GM11168 (cell line): ENCODE data around the gene ADAMTS2.

Source experiments
- in situ Hi-C: fragments of 300-500 bp; cut with MboI; formaldehyde crosslinking; loops from one replicate; pipeline ENCODE4 v1.12.0; 2022; ENCODE audit warnings: low sequenced_read_pairs; ENCODE audit not compliant: unreplicated experiment

Gene ADAMTS2

GRCh38 chr5:179138568-179138925 lies 206.7 kb downstream of the ADAMTS2 start:
- in situ Hi-C loops, result no loop called here

DNA sequence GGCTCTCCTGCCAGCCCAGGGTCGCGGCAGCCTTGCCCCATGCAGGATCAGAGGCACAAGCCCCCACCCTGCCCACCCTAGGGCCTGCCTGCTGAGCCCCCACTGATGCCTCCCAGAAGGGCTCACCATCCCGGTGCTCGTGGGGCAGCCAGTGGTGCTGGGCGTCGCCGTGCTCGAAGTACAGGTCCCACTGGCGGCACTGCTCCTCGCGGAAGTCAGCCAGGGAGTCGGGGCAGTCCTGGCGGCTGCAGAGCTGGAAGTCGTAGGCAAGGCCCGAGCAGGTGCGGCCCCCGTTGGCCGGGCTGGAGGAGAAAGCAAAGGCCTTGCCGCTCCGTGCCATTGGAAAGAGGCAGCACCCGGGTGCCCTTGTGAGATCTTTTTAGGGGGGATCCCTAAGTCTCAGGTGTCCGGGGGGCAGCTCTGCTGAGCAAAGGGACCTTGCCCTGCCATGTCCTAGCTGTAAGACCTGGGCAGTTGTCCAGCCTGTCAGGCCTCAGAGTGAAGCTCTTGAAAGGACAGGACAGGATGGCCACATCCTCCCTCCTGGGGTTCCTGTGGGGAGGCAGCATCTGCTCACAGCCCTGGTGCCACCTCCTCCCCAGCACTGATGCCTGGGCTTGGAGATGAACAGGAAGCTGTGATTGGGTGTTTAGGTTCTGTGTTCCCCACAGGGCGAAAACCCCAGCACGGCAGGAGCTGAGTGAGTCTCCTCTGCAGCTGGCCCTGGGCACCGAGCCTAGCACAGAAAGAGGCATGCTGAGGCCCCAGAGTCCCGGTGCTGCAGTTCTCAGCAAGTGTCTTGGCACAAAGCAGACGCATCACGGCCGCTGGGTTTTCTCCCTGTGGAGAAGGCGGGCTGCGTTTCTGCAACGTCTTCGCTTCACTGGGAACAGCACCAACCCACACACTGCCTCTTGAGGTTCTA lies 207.4 kb downstream of the ADAMTS2 start:
- in situ Hi-C loops, result no loop called here

DNA sequence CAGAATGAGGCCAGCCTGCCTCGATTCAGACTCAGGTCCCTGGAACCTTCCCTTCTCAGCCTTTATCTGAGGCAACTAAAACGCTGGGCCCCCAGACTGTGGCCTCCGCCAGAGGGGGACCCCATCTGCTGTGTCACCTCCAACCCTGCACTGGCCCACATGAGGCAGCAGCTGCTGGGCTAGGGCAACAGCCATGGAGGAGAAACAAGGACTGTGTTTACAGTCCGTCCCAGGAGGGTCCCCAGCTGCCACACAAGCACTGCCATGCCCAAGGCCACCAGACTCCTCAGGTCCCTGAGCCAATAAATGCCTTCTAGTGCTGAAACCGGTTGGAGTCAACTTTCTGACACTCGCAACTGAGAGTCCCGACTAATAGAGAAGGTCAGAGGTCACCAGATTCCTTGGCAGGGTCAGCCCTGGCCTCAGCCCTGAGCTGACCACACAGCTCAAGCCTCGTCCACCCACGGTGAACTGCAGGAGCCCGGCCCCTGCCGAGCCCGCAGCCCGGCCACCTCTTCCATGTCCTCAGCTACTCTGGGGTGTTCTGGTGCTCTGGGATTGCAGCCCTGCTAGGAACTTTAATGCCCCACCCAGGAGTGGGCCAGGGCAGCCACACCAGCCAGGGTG lies 208.1 kb downstream of the ADAMTS2 start:
- in situ Hi-C loops, result no loop called here

DNA sequence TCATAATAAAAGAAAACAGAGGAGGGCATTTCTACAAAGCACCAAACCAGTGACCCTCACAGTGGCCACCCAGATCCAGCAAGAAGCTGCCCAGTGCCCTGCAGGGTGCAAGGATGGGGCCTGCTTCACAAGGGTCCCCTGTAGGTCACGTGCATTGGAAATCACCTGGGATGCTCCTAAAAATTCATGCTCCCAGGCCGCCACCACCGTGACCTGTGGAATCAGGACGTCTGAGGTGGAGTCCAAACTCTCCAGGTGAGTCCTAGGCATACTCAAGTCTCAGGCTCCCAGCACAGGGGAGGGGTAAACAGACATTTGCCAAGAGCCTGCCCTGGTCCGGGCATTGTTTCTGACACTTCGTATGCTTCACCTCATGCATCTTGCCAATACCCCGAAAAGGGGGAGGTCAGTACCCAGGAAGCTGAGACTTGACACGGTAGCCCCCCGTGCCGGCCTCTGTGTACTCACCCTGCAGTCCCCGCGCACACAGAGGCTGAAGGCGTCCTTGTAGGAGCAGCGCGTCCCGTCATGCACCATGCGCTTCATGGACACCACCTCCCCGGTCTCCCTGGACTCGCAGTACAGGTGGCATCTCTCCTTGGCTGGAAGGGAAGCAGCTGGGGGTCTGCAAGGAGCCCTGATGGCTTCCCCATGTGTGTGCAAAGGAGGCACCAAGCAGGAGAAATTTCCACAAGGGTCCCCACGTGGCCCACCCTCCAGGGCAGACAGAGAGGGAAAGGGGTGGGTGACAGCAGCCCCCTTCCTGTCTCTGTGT lies 209.6 kb downstream of the ADAMTS2 start:
- in situ Hi-C loops, result no loop called here

- in situ Hi-C loops, result no loop called here
Measured at GRCh38 chr5:179135006-179135405, 210.3 kb downstream of the ADAMTS2 start.

DNA sequence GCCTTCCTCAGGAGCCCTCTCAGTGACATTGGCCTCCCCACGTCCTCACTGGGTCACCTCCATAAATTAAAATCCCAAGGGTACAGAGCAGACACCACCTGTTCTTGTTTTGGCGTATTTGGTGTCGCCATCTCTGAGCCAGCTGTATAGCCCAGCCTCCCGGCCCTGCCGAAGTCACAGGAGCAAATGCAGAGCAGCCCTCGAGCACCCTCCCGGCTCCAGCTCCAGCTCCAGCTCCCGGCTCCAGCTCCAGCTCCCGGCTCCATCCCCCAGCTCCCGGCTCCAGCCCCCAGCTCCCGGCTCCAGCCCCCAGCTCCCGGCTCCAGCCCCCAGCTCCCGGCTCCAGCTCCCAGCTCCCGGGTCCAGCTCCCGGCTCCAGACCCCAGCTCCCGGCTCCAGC lies 210.8 kb downstream of the ADAMTS2 start:
- in situ Hi-C loops, result no loop called here

- in situ Hi-C loops, result no loop called here
Measured at GRCh38 chr5:179132586-179133355, 212.5 kb downstream of the ADAMTS2 start.

DNA sequence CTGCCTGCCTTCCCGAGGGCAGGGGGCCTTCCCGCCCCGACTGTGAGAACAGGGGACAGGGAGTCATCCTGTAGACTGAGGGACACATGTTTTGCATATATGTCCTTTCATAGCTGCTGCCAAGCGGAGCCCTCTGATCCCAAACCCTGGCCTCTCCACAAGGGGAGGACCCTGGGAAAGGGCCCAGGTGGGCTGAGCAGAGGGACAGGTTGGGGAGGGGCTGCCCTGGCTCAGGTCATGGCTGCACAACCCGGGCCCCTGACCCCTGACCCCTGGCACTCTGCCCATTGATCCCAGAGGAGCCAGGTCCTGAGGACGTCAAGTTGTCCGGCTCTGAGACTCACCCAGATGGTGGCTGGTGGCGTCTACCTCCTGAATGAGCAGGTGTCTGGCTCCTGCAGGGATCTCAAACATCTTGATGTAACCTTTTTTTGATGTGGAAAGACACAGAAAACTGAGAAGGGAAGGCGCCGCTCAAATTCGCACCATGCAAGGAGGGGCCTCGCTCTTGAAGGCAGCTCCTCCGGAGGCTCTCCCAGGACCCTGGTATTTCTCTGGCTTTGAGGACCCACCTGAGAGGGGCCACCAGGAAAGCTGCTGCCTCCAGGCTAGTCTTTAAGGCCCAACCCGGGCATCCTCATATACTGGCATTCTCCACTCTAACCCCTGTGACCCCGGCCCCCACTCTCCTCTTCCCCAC lies 213.2 kb downstream of the ADAMTS2 start:
- in situ Hi-C loops, result no loop called here

DNA sequence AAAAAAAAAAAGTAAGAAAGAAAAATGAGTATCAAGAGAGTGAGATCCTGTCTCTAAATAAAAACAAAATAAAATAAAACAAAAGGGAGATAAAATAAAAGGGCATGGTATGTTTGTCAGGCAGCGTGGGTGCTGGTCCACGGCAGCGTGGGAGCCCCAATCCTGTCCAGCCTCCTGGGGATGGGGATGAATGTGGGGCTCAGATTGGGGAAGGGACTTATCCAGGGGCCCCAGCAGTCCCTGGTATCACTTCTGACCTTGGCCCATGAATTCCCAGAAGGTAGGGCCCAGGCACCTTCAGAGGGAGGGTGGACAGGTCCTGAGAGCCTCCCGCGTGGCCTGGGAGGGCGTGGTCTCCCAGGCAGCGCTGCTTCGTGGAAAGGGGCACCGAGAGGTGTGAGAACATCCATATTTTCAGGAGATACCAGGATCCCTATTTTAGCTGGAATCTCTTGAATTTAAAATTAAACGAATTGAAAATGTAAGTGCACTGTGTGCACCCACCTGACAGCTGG lies 213.9 kb downstream of the ADAMTS2 start:
- in situ Hi-C loops, result no loop called here

- in situ Hi-C loops, result no loop called here
Measured at GRCh38 chr5:179130101-179130681, 215.1 kb downstream of the ADAMTS2 start.

DNA sequence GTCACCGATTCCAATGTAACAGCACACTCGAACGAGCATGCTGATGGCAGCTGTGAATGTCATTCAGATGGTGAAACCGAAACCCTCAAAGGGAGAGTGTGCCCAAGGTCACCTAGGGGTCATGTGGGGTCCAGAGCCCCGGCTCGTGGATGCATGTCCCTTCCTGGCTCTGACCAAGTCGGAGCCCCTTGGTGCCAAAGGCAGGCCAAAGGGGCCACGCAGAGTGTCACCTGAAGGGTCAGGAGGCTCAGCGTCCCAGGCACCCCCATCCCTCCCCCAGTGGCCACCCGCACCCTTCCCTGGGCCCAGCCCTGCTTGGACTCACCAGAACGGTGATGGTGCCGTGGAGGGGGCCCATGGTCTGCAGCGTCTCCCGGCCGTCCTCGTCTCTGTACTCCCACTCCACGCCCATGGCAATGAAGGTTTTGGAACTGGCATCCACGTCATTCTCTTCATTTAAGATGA lies 215.6 kb downstream of the ADAMTS2 start:
- in situ Hi-C loops, result no loop called here

- in situ Hi-C loops, result no loop called here
Measured at GRCh38 chr5:179128976-179129375, 216.3 kb downstream of the ADAMTS2 start.

DNA sequence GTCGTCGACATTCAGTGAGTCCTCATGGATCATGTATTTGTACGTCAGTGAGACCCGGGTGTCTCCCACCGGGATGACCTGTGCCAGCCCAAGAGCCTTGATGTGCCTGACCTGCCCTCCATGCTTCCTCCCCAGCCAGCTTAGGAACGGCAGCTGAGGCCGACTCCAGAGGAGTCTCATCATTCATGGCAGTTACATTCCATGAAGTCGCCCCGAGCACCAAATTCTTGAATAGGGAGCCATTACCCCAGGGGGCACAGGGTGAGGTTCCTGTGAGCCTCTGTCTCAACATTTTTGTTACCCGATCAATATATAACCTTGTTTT lies 217.3 kb downstream of the ADAMTS2 start:
- in situ Hi-C loops, result no loop called here

DNA sequence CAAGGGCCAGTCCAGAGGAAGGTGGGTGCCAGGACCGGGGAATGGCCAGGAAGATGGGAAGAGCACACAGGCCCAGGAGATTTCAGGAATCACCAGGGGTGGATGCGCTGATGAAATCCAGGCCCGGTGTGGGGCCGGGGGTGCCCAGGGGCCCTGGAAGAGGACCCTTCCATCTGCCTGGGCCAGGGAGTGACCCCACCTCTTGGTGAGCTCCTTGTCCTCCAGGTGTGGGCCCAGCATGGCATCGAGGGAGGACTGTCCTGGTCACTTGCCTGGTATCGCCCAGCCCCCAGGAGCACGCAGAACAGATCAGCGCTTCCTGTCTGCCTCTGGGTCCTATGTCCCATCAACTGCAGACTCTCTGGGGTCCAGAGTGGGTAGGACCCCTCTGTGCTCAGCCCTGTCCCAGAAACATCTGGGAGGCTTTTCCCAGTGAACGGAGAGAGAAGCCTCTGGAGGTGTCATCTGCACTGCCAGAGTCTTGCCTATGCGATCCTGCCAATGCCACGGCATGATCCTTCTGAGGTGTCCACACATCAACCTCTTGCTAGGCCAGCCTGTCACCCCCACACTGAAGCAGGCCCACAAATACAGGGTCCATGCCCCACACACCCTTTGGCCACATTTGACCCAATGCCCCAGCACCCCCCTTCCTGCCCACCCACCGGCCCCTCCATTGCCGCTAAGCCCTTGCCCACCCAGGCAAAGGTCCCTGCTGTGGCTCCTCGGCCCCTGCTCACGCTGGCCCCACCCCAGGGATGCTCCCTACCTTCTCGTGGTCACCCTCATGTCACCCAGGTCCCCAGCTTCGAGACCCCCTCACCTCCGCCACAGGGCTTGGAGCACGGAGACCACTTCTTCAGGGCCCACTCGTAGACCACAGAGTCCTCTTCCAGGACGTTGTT lies 217.9 kb downstream of the ADAMTS2 start:
- in situ Hi-C loops, result no loop called here

DNA sequence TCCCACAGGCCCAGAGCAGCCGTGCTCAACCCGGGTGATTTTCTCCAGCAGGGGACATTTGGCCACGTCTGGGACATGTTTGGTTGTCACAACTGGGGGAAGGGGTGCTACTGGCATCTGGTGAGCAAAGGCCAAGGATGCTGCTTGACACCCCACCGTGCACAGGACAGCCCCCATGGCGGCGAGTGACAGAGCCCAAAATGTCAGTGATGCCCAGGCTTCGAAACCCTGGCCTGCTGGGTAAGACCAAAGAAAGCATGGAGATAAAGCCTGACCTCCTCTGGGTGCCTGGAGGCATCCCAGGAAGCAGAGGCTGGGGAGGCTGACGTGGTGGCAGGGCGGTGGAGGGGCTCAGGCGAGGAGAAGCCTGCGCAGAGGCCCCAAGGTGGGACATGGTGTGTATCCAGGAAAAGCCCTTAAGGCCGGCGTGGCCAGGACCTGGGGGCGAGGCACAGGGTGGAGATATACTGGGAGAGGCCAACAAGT lies 218.7 kb downstream of the ADAMTS2 start:
- in situ Hi-C loops, result no loop called here

DNA sequence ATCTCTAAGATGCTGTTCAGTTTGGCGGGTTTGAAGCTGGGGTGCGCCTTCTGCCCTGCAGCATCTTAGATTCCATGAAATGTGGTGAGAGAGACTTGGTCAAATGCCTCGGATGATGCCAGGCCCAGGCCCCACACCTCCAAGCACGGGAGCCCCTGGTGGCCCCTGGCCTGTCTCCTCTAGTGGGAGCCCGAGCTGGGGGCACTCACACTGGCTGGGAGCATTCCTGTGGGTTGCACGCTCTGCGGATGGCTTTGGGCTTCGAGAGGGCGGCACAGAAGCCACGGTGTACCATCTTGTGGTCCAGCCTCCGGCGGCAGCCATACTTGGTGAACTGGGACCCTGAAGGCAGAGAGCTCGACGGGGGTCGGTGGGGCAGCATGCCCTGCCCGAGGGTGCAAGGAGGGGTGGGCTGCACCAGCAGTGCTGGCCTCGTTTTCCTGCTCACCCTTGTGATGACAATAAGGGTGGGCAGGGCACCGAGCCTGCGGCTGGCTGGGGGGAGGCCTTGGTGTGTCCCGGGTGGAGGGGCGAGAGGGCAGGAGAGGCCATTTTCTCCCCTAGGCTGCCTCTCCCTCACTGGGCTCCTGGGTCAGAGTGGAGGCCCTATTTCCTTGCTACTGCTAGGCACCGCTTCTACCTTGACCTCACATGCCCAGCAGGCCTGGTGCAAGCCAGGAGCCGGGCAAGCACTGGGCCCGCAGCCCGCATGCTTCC lies 219.3 kb downstream of the ADAMTS2 start:
- in situ Hi-C loops, result no loop called here
